HepG2 (cell line): ENCODE results near the gene CER1. TPM values are rescaled to one million over a fixed set of nuclear protein-coding genes. Genes with fewer than 3 reads are reported as not detected.

ENCODE experiments used
- ATAC-seq: fragments of 200-7000 bp; cut with Tn5 transposase; 3 replicates; pipeline ENCODE4 v1.9.1; 2020; ENCODE audit warnings: mild to moderate bottlenecking, moderate library complexity
- BruUV-seq: library from RNA; stranded (reverse); fragments of 400-500 nt; replicated peaks from 2 replicates; lab custom pipeline; 2021; lab: Mats Ljungman, UMichigan
- CTCF ChIA-PET: fragments of 300-600 bp; formaldehyde crosslinking; extraction: SDS; loops from one replicate; lab custom pipeline; 2021; ENCODE audit warnings: low total read pairs, inconsistent platforms, low intra/inter-chr PET ratio; lab: Yijun Ruan, JAX
- POLR2A ChIA-PET: fragments of 350-600 bp; sonication (Branson Sonifier 250); formaldehyde crosslinking; loops from one replicate; lab custom pipeline; 2020; ENCODE audit warnings: antibody characterized with exemption, inconsistent platforms; lab: Yijun Ruan, JAX
- DNase-seq: peaks from one replicate; pipeline ENCODE4 v3.0.0-alpha.2; 2015; ENCODE audit warnings: low spot score
- FAIRE-seq: peaks from 3 replicates; lab custom pipeline; 2011; peaks lifted over from hg19 to GRCh38; lab: Jason Lieb, UNC
- H2AFZ ChIP-seq: one replicate; pipeline ENCODE4 v1.6.1; 2011; ENCODE audit warnings: low read length, inconsistent platforms
- H3K27ac ChIP-seq: fragments of 300-600 bp; 3 replicates; pipeline ENCODE4 v1.8.0; 2011; ENCODE audit warnings: mixed run types, mild to moderate bottlenecking, mixed read lengths, low read length, inconsistent platforms; ENCODE audit not compliant: insufficient read depth; ENCODE audit errors: extremely low read length
- H3K27me3 ChIP-seq, 2 experiments: fragments of 200-600 bp in 1 of 2; 2 replicates in 1 of 2; 3 replicates in 1 of 2; pipeline versions ENCODE4 v1.6.0 to v1.8.0; 2011; ENCODE audit warnings: low read length in 2 of 2, mild to moderate bottlenecking in 2 of 2, moderate library complexity in 2 of 2, inconsistent platforms in 1 of 2; ENCODE audit not compliant: insufficient read depth in 2 of 2, control insufficient read depth in 1 of 2
- H3K36me3 ChIP-seq, 2 experiments: fragments of 200-600 bp in 1 of 2; replicated peaks in 1 of 2; 2 replicates in 1 of 2; 3 replicates in 1 of 2; pipeline versions ENCODE4 v1.5.1 to v1.8.0; 2011; ENCODE audit warnings: low read length in 2 of 2, inconsistent platforms in 1 of 2; ENCODE audit not compliant: insufficient read depth in 2 of 2, control insufficient read depth in 1 of 2
- H3K4me1 ChIP-seq: 2 replicates; pipeline ENCODE4 v1.5.1; 2012; ENCODE audit warnings: low read length, inconsistent platforms; ENCODE audit not compliant: insufficient read depth
- H3K4me2 ChIP-seq: 2 replicates; pipeline ENCODE4 v1.6.0; 2011; ENCODE audit warnings: low read depth, low read length, inconsistent platforms
- H3K4me3 ChIP-seq, 3 experiments: fragments of 200-600 bp in 1 of 3; sonication (generic), shearing (Covaris generic) in 1 of 3; replicated peaks in 1 of 3; 2 replicates each; pipeline ENCODE4 v1.5.1; 2011 to 2016; ENCODE audit warnings: low read length in 3 of 3, inconsistent platforms in 2 of 3, low read depth in 2 of 3, mild to moderate bottlenecking in 2 of 3, control low read depth in 1 of 3, mixed read lengths in 1 of 3; ENCODE audit not compliant: insufficient read depth in 1 of 3
- H3K79me2 ChIP-seq: one replicate; pipeline ENCODE4 v1.6.1; 2011; ENCODE audit warnings: low read length, inconsistent platforms; ENCODE audit not compliant: insufficient read depth
- H3K9ac ChIP-seq: 2 replicates; pipeline ENCODE4 v1.6.0; 2011; ENCODE audit warnings: mild to moderate bottlenecking, low read depth, low read length, inconsistent platforms; ENCODE audit not compliant: insufficient read depth
- H3K9me3 ChIP-seq: 2 replicates; pipeline ENCODE4 v1.5.1; 2012; ENCODE audit warnings: mild to moderate bottlenecking, low read length
- H4K20me1 ChIP-seq: 2 replicates; pipeline ENCODE4 v1.6.0; 2011; ENCODE audit warnings: inconsistent platforms, mild to moderate bottlenecking, low read length, moderate library complexity; ENCODE audit not compliant: insufficient read depth
- AKNA ChIP-seq: sonication (generic); formaldehyde crosslinking; IDR thresholded peaks from 2 replicates; pipeline ENCODE4 v1.4.0; 2020; ENCODE audit warnings: missing genetic modification reagents, borderline replicate concordance
- DNMT3B ChIP-seq: conservative IDR thresholded peaks from 2 replicates; pipeline ENCODE4 v1.6.1; 2016; ENCODE audit warnings: missing biosample characterization, control low read depth
- HMG20A ChIP-seq: IDR thresholded peaks from 2 replicates; pipeline ENCODE4 v1.6.1; 2016; ENCODE audit warnings: borderline replicate concordance
- IRF9 ChIP-seq: sonication (generic); formaldehyde crosslinking; IDR thresholded peaks from 2 replicates; pipeline ENCODE4 v1.8.0; 2022; ENCODE audit warnings: missing genetic modification reagents, mild to moderate bottlenecking, borderline replicate concordance
- MXD3 ChIP-seq: IDR thresholded peaks from 2 replicates; pipeline ENCODE4 v1.6.1; 2016; ENCODE audit warnings: mild to moderate bottlenecking, missing biosample characterization, missing genetic modification reagents
- NR2F2 ChIP-seq: IDR thresholded peaks from 2 replicates; pipeline ENCODE4 v1.6.1; 2012; ENCODE audit warnings: low read depth, inconsistent platforms, borderline replicate concordance
- RBM39 ChIP-seq: fragments of 200-400 bp; formaldehyde crosslinking; IDR thresholded peaks from one replicate; pipeline ENCODE4 v1.6.1; 2018; ENCODE audit warnings: antibody characterized with exemption, mild to moderate bottlenecking, low read depth, low read length; ENCODE audit not compliant: poor library complexity, severe bottlenecking
- SCMH1 ChIP-seq: sonication (generic); formaldehyde crosslinking; IDR thresholded peaks from 2 replicates; pipeline ENCODE4 v1.9.0; 2021; ENCODE audit warnings: missing genetic modification reagents, mild to moderate bottlenecking, borderline replicate concordance
- TAF1 ChIP-seq: sonication (generic); formaldehyde crosslinking; IDR thresholded peaks from 2 replicates; pipeline ENCODE4 v1.4.0; 2020; ENCODE audit warnings: missing genetic modification reagents
- WGBS: methylation state at CpG from one replicate; pipeline ENCODE4 v1.1.6; 2017; ENCODE audit warnings: low lambda C conversion rate; 5-methylcytosine and 5-hydroxymethylcytosine counted together
- in situ Hi-C: cut with HindIII; loops from 2 replicates; pipeline ENCODE4 v1.10.0; 2017; ENCODE audit warnings: low pct_unique_long_range_greater_than_20kb; ENCODE audit not compliant: extremely low pct_ligation_motif_present
- intact Hi-C: fragments of 100-400 bp; cut with micrococcal nuclease; formaldehyde crosslinking; loops from one replicate; pipeline ENCODE4 v1.10.0; 2022; ENCODE audit not compliant: unreplicated experiment
- polyA plus RNA-seq, 8 experiments: library from polyadenylated mRNA; depleted of rRNA in 3 of 8; stranded (reverse) in 7 of 8; unstranded in 1 of 8; fragments of >200 nt; fragmentation: Illumina TruSeq in 4 of 8; extraction: Trizol in 4 of 8; gene quantifications; 2 replicates each; pipeline versions ENCODE4 v1.2.1 to v1.2.3, GENCODE V29; 2011 to 2016; ENCODE audit warnings: low read depth in 4 of 8, missing spikeins in 1 of 8, mixed read lengths in 1 of 8; ENCODE audit not compliant: insufficient read depth in 1 of 8
- total RNA-seq, 5 experiments: library from RNA; depleted of rRNA; stranded (reverse); fragments of >200 nt; fragmentation: Illumina TruSeq; extraction: Trizol; gene quantifications; 2 replicates each; pipeline ENCODE4 v1.2.3, GENCODE V29; 2016; ENCODE audit warnings: low read depth in 1 of 5

The CER1 gene
- total and polyA plus RNA-seq, 2 of the 13 experiments (the other 11 are each of a cell fraction or from before 2014, with no cell fraction given), result 0.18 TPM; not detected in 1

- DNase-seq (no peak), ATAC-seq (no peak)
- Histone ChIP-seq H3K36me3 (peaks cover 0 to 1% of the 10 kb centered on the region in 2 experiments; a peak in 2 of 5 replicates), H3K4me2 (no peak overlapping the region), H3K79me2 (no peaks in the 10 kb centered on the region)
- POLR2A ChIA-PET, result no interaction called here
- TF ChIP-seq HMG20A (CRISPR knock-in tag) (no peak), IRF9 (CRISPR knock-in tag) (no peak), DNMT3B (CRISPR knock-in tag) (no peak), RBM39 (no peak)
- TF ChIP-seq, all 625 proteins: peak for 0
- H3K9me3 ChIP-seq, result no peaks in the 10 kb centered on the region
- no peak overlapping the region for H3K4me3 ChIP-seq
- H4K20me1 ChIP-seq, result no peaks in the 10 kb centered on the region
- CTCF ChIA-PET, result no interaction called here
- 88% methylated on average over 3 of the region's 3 CpGs for WGBS
- in situ Hi-C loops, result no loop called here
- H3K27me3 ChIP-seq, result no peaks in the 10 kb centered on the region
- BruUV-seq, result no TSS peak
- H3K9ac ChIP-seq, result no peak overlapping the region
- intact Hi-C loops, result no loop called here
- no peaks in the 10 kb centered on the region for H3K4me1 ChIP-seq
- FAIRE-seq, result no peak
- H2AFZ ChIP-seq, result no peak overlapping the region
- no peak overlapping the region for H3K27ac ChIP-seq
Measured at GRCh38 chr9:14674630-14675029, 47.9 kb downstream of the CER1 start.

GRCh38 chr9:14671377-14671776 lies 51.2 kb downstream of the CER1 start:
- H3K79me2 ChIP-seq, result no peaks in the 10 kb centered on the region
- CTCF ChIA-PET, result no interaction called here
- POLR2A ChIA-PET, result no interaction called here
- no TSS peak for BruUV-seq
- H3K27me3 ChIP-seq, result no peaks in the 10 kb centered on the region
- in situ Hi-C loops, result no loop called here
- no peaks in the 10 kb centered on the region for H3K4me1 ChIP-seq
- 94% methylated on average over 3 of the region's 3 CpGs for WGBS
- H4K20me1 ChIP-seq, result no peaks in the 10 kb centered on the region
- no peaks in the 10 kb centered on the region for H3K9me3 ChIP-seq
- H2AFZ ChIP-seq, result no peak overlapping the region
- intact Hi-C loops, result no loop called here
- no peak for ATAC-seq
- H3K27ac ChIP-seq, result no peak overlapping the region
- H3K4me3 ChIP-seq, result no peak overlapping the region
- no peak overlapping the region for H3K4me2 ChIP-seq
- FAIRE-seq, result no peak
- peaks cover 0 to 1% of the 10 kb centered on the region in 2 experiments; a peak in 2 of 5 replicates for H3K36me3 ChIP-seq
- no peak for DNase-seq
- no peak for TF ChIP-seq AKNA (CRISPR knock-in tag)
- no peak for TF ChIP-seq NR2F2
- no peak for TF ChIP-seq SCMH1 (CRISPR knock-in tag)
- TF ChIP-seq MXD3, result no peak
- TF ChIP-seq TAF1 (CRISPR knock-in tag), result no peak
- H3K9ac ChIP-seq, result no peak overlapping the region
